ENCODE measurements around the gene NRP1. TPM values are rescaled to one million over a fixed set of nuclear protein-coding genes. Genes with fewer than 3 reads are reported as not detected.
A peak's percentile ranks its signal among the peaks of the same experiment; 100 is the strongest.

NRP1 gene
- polyA plus RNA-seq, 2 of the 4 experiments (the other 2 are of a cell fraction): 121 to 259 TPM

DNA sequence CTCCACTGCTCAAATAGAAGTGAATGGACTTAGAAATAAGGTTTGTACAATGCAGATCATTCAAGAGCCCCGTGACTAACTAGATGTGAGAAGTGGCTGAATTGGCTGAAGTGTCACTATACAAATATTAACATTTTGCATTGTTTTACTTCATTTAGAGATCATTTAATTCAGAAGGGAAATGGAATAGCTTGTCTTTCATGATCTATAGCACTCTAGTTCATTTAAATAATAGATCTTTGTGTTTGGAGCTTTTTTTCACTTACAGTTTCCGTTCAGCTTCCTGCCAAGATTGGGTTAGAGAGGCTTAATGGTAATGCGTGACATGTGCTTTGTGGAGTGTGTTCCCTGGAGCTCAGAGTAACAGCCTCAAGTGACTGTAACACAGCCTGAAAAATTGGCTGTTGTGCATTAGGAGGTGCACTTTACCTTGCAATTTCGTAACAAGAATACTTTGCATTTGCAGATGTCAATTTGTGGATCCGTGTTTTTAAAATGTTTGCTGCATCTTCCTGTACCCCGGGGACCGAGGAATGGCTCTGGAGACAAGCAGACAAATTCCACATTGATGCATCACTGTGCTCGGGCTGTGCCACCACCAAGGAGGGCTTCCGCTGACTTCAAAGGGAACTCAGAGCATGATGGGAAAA lies 170.3 kb downstream of the NRP1 start:
- FAIRE-seq (peak; percentile 95), DNase-seq (ENCODE audit: low read depth in 1 of 2, low spot score in 1 of 2) (peak; percentile 22 to 45), ATAC-seq (peak; percentile 58 to 72; a peak in 4 of 6 replicates)
- Histone ChIP-seq H3K4me1 (peaks cover 31% of the 10 kb centered on the region), H3K4me3 (no peak overlapping the region), H3K27ac (peak overlapping the region; percentile 15 to 70), H3K4me2 (peak overlapping the region; percentile 51), H3K9me3 (peaks cover 3% of the 10 kb centered on the region; the same call in 1 of the 3 replicates)
- WGBS (ENCODE audit: missing lambda C conversion rate): 19% methylated on average over 9 of the region's 9 CpGs
- ChIA-PET CTCF (interaction anchor here (1.0 to 1.4 kb wide), 2 partner anchors 23 to 29 kb away, joined by 3 read pairs; no protein-coding TSS in a partner anchor), POLR2A (no interaction called here)
- TF ChIP-seq NR3C1 (IDR thresholded peaks at IDR 0.05): no peak
- peak; percentile 86 for TF ChIP-seq MAX (IDR thresholded peaks at IDR 0.05)
- no peak for TF ChIP-seq FOSL2 (IDR thresholded peaks at IDR 0.05)
- TF ChIP-seq FOSL2 (CRISPR knock-in tag; IDR thresholded peaks at IDR 0.05): peak; percentile 32
- TF ChIP-seq, protein P1, sequence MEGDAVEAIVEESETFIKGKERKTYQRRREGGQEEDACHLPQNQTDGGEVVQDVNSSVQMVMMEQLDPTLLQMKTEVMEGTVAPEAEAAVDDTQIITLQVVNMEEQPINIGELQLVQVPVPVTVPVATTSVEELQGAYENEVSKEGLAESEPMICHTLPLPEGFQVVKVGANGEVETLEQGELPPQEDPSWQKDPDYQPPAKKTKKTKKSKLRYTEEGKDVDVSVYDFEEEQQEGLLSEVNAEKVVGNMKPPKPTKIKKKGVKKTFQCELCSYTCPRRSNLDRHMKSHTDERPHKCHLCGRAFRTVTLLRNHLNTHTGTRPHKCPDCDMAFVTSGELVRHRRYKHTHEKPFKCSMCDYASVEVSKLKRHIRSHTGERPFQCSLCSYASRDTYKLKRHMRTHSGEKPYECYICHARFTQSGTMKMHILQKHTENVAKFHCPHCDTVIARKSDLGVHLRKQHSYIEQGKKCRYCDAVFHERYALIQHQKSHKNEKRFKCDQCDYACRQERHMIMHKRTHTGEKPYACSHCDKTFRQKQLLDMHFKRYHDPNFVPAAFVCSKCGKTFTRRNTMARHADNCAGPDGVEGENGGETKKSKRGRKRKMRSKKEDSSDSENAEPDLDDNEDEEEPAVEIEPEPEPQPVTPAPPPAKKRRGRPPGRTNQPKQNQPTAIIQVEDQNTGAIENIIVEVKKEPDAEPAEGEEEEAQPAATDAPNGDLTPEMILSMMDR (IDR thresholded peaks at IDR 0.05): no peak
- TF ChIP-seq GATA3 (IDR thresholded peaks at IDR 0.05; ENCODE audit: borderline replicate concordance): peak; percentile 37; the same call in 1 of the 2 replicates
- peak; percentile 14 to 28; a peak in 1 of 5 replicates for TF ChIP-seq RAD21 (conservative IDR thresholded peaks at IDR 0.05 in 1 of 2, IDR thresholded peaks at IDR 0.05 in 1 of 2)
- peak; percentile 25; the same call in 1 of the 2 replicates for TF ChIP-seq MYC (IDR thresholded peaks at IDR 0.05; ENCODE audit: borderline replicate concordance, low read length)
- TF ChIP-seq CEBPB (IDR thresholded peaks at IDR 0.05): 0 out of 4 replicates have a peak, but pooled peaks of 1 of the 2 experiments have one; percentile 23
- TF ChIP-seq, protein P2, sequence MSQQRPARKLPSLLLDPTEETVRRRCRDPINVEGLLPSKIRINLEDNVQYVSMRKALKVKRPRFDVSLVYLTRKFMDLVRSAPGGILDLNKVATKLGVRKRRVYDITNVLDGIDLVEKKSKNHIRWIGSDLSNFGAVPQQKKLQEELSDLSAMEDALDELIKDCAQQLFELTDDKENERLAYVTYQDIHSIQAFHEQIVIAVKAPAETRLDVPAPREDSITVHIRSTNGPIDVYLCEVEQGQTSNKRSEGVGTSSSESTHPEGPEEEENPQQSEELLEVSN (IDR thresholded peaks at IDR 0.05; ENCODE audit: borderline replicate concordance, low read depth): peak; percentile 66; the same call in 1 of the 2 replicates
- no peak for TF ChIP-seq HOXA7 (CRISPR knock-in tag; IDR thresholded peaks at IDR 0.05)
- TF ChIP-seq SMC3 (IDR thresholded peaks at IDR 0.05): 0 out of 3 replicates have a peak, but pooled peaks have one; percentile 6
- no peak for TF ChIP-seq NPAS2 (CRISPR knock-in tag; IDR thresholded peaks at IDR 0.05; ENCODE audit: borderline replicate concordance)

- ATAC-seq (no peak), FAIRE-seq (no peak)
- WGBS (ENCODE audit: missing lambda C conversion rate): 84% methylated on average over 3 of the region's 3 CpGs
Measured at GRCh38 chr10:33162248-33162575, 172.3 kb downstream of the NRP1 start.

GRCh38 chr10:33161550-33162247 lies 172.8 kb downstream of the NRP1 start:
- DNase-seq (ENCODE audit: low read depth in 1 of 2, low spot score in 1 of 2) (no peak), FAIRE-seq (no peak), ATAC-seq (no peak)
- H3K9me3 ChIP-seq: peaks cover 3% of the 10 kb centered on the region; the same call in 1 of the 3 replicates
- H3K27ac ChIP-seq: peak overlapping the region; percentile 16 to 70; a peak in 4 of 6 replicates
- H3K4me3 ChIP-seq: no peak overlapping the region
- peaks cover 38% of the 10 kb centered on the region for H3K4me1 ChIP-seq
- 93% methylated on average over 6 of the region's 6 CpGs for WGBS (ENCODE audit: missing lambda C conversion rate)
- POLR2A ChIA-PET: interaction anchor here (1.4 kb wide), 1 partner anchor 181 kb away, joined by 4 read pairs; no protein-coding TSS in a partner anchor
- TF ChIP-seq SMC3 (IDR thresholded peaks at IDR 0.05) (no peak), HOXA7 (CRISPR knock-in tag; IDR thresholded peaks at IDR 0.05) (no peak), RCOR1 (IDR thresholded peaks at IDR 0.05; ENCODE audit: low read depth, low read length) (no peak), EP300 (IDR thresholded peaks at IDR 0.05) (no peak), ZNF302 (CRISPR knock-in tag; IDR thresholded peaks at IDR 0.05) (no peak)
- TF ChIP-seq, protein P1 (IDR thresholded peaks at IDR 0.05): no peak
- CTCF ChIA-PET: interaction anchor here (1.0 to 2.1 kb wide), 4 partner anchors 28 to 151 kb away, joined by 3 to 8 read pairs (median 5); no protein-coding TSS in a partner anchor
- H3K4me2 ChIP-seq: no peak overlapping the region

More at GRCh38 chr10:33162248-33162575, 172.3 kb downstream of the NRP1 start:
- no peak for TF ChIP-seq MAX (IDR thresholded peaks at IDR 0.05)
- peak in 1 of 2 experiments; percentile 45; a peak in 2 of 4 replicates for TF ChIP-seq CEBPB (IDR thresholded peaks at IDR 0.05)
- Histone ChIP-seq H3K4me3 (no peak overlapping the region), H3K27ac (peak overlapping the region; percentile 12 to 70; a peak in 4 of 6 replicates), H3K9me3 (peaks cover 3% of the 10 kb centered on the region; the same call in 1 of the 3 replicates), H3K4me2 (no peak overlapping the region), H3K4me1 (peaks cover 33% of the 10 kb centered on the region)
- DNase-seq (ENCODE audit: low read depth in 1 of 2, low spot score in 1 of 2): no peak
- ChIA-PET POLR2A (no interaction called here), CTCF (interaction anchor here (0.6 to 2.1 kb wide), 4 partner anchors 31 to 151 kb away, joined by 3 to 8 read pairs (median 5); no protein-coding TSS in a partner anchor)
